Activated CD8-positive, alpha-beta T cell treated with anti-CD3 and anti-CD28 coated beads for 36 hours (primary cell): Measurements from ENCODE around the gene STK32A. TPM values are rescaled to one million over a fixed set of nuclear protein-coding genes. Genes with fewer than 3 reads are reported as not detected.
"Not testable (repeated sequence)": the region's sequence is repeated elsewhere in the genome, so short reads cannot be mapped to it uniquely, and the experiment has no call there.

ENCODE experiments used
- ATAC-seq: fragments of 200-7000 bp; cut with Tn5 transposase; one replicate; pipeline ENCODE4 v1.10.0; 2021; ENCODE audit warnings: mild to moderate bottlenecking, moderate library complexity
- CTCF ChIA-PET: fragments of 350-600 bp; sonication (Branson Sonifier 250); formaldehyde crosslinking; loops from one replicate; lab custom pipeline; 2021; ENCODE audit warnings: antibody characterized with exemption; lab: Charles Lee
- POLR2A ChIA-PET: fragments of 350-600 bp; sonication (Branson Sonifier 250); formaldehyde crosslinking; loops from one replicate; lab custom pipeline; 2021; ENCODE audit warnings: antibody characterized with exemption; lab: Charles Lee
- DNase-seq: peaks from one replicate; pipeline ENCODE4 v3.0.0-alpha.2; 2020
- H3K27ac Mint-ChIP-seq: one replicate; pipeline ENCODE4 v1.8.0; 2021; ENCODE audit warnings: mild to moderate bottlenecking, mixed read lengths
- H3K27me3 Mint-ChIP-seq: one replicate; pipeline ENCODE4 v1.8.0; 2021; ENCODE audit warnings: mixed read lengths
- H3K36me3 Mint-ChIP-seq: one replicate; pipeline ENCODE4 v1.8.0; 2021; ENCODE audit warnings: low read depth, mixed read lengths
- H3K4me1 Mint-ChIP-seq: one replicate; pipeline ENCODE4 v1.8.0; 2021; ENCODE audit warnings: low read depth, mixed read lengths
- H3K4me3 Mint-ChIP-seq: one replicate; pipeline ENCODE4 v1.8.0; 2021; ENCODE audit warnings: mild to moderate bottlenecking, moderate library complexity, mixed read lengths
- H3K9me3 Mint-ChIP-seq: one replicate; pipeline ENCODE4 v1.8.0; 2021; ENCODE audit warnings: mixed read lengths
- CTCF ChIP-seq: fragments of 200-600 bp; IDR thresholded peaks from one replicate; pipeline ENCODE4 v1.8.0; 2022; ENCODE audit warnings: antibody characterized with exemption, mild to moderate bottlenecking
- intact Hi-C: fragments of 100-400 bp; cut with micrococcal nuclease; formaldehyde crosslinking; loops from one replicate; pipeline ENCODE4 v1.10.0; 2022
- total RNA-seq, 2 experiments: library from RNA; stranded (reverse); gene quantifications; one replicate each; pipeline ENCODE4 v1.2.3, GENCODE V29; 2021

Gene STK32A
- total RNA-seq, 2 experiments from 2014 or later, result not detected

GRCh38 chr5:147226512-147226911 is 8.3 kb upstream of the STK32A start:
- ChIA-PET CTCF (no interaction called here), POLR2A (no interaction called here)
- H3K9me3 Mint-ChIP-seq, result peaks cover 2% of the 10 kb centered on the region
- DNase-seq (no peak), ATAC-seq (no peak)
- no peaks in the 10 kb centered on the region for H3K36me3 Mint-ChIP-seq
- H3K4me1 Mint-ChIP-seq, result peaks cover 2% of the 10 kb centered on the region
- TF ChIP-seq CTCF, result no peak
- no peak overlapping the region for H3K27ac Mint-ChIP-seq
- peaks cover 10% of the 10 kb centered on the region for H3K27me3 Mint-ChIP-seq
- intact Hi-C loops, result no loop called here
- H3K4me3 Mint-ChIP-seq, result no peak overlapping the region

GRCh38 chr5:147234239-147234824 is 494 bp upstream of the STK32A start:
- H3K4me3 Mint-ChIP-seq, result no peak overlapping the region
- no peak for DNase-seq
- no peaks in the 10 kb centered on the region for H3K9me3 Mint-ChIP-seq
- H3K4me1 Mint-ChIP-seq, result peaks cover 3% of the 10 kb centered on the region
- CTCF ChIA-PET, result no interaction called here
- H3K27ac Mint-ChIP-seq, result no peak overlapping the region
- intact Hi-C loops, result no loop called here
- TF ChIP-seq CTCF, result no peak
- no peak for ATAC-seq
- POLR2A ChIA-PET, result no interaction called here
- no peaks in the 10 kb centered on the region for H3K36me3 Mint-ChIP-seq
- peaks cover 36% of the 10 kb centered on the region for H3K27me3 Mint-ChIP-seq

- no peak for DNase-seq
- no peak for ATAC-seq
- Mint-ChIP-seq H3K4me1 (no peaks in the 10 kb centered on the region), H3K36me3 (no peaks in the 10 kb centered on the region), H3K9me3 (no peaks in the 10 kb centered on the region), H3K27ac (no peak overlapping the region), H3K27me3 (peaks cover 16% of the 10 kb centered on the region), H3K4me3 (no peak overlapping the region)
- no peak for TF ChIP-seq CTCF
- CTCF ChIA-PET, result no interaction called here
- intact Hi-C loops, result no loop called here
- POLR2A ChIA-PET, result no interaction called here
Measured at GRCh38 chr5:147240266-147240985, 5.6 kb downstream of the STK32A start.

- ATAC-seq, H3K4me3 Mint-ChIP-seq, H3K27me3 Mint-ChIP-seq, CTCF ChIA-PET, DNase-seq, H3K36me3 Mint-ChIP-seq, H3K9me3 Mint-ChIP-seq, intact Hi-C loops, POLR2A ChIA-PET, H3K4me1 Mint-ChIP-seq, H3K27ac Mint-ChIP-seq: not testable (repeated sequence)
Measured at GRCh38 chr5:147243238-147243637, 8.4 kb downstream of the STK32A start.

- DNase-seq, result no peak
- Mint-ChIP-seq H3K4me1 (no peaks in the 10 kb centered on the region), H3K36me3 (no peaks in the 10 kb centered on the region), H3K4me3 (no peak overlapping the region), H3K9me3 (no peaks in the 10 kb centered on the region), H3K27ac (no peak overlapping the region), H3K27me3 (no peaks in the 10 kb centered on the region)
- POLR2A ChIA-PET, result no interaction called here
- intact Hi-C loops, result no loop called here
- ATAC-seq, result no peak
- CTCF ChIA-PET, result no interaction called here
- TF ChIP-seq CTCF, result no peak
Measured at GRCh38 chr5:147245381-147246165, 10.7 kb downstream of the STK32A start.
